Esophagus squamous epithelium (tissue), 5 donors: ENCODE data around the gene AOC2. TPM values are rescaled to one million over a fixed set of nuclear protein-coding genes. Genes with fewer than 3 reads are reported as not detected.

Source experiments
- DNase-seq: peaks from one replicate; lab custom pipeline; 2025; lab: John Stamatoyannopoulos, UW
- H3K27ac ChIP-seq, 4 donors: fragments of 200-600 bp; sonication (generic); one replicate each; pipeline ENCODE4 v1.5.1; 2016 to 2019; ENCODE audit warnings: mild to moderate bottlenecking in 1 of 4
- H3K27me3 ChIP-seq, 4 donors: fragments of 200-600 bp; sonication (generic); 1 replicate in 3 of 4; 2 replicates in 1 of 4; pipeline versions ENCODE4 v1.5.1 to v1.6.0; 2017 to 2021; ENCODE audit warnings: antibody characterized with exemption in 1 of 4
- H3K36me3 ChIP-seq, 3 donors: fragments of 200-600 bp; sonication (generic); one replicate each; pipeline ENCODE4 v1.5.1; 2016 to 2019
- H3K4me1 ChIP-seq, 3 donors: fragments of 200-600 bp; sonication (generic); one replicate each; pipeline ENCODE4 v1.5.1; 2017 to 2019
- H3K4me3 ChIP-seq, 4 donors: fragments of 200-600 bp; sonication (generic); 1 replicate in 3 of 4; 2 replicates in 1 of 4; pipeline ENCODE4 v1.5.1; 2016 to 2019; ENCODE audit warnings: mild to moderate bottlenecking in 2 of 4, moderate library complexity in 1 of 4
- H3K9me3 ChIP-seq, 3 donors: fragments of 200-600 bp; sonication (generic); one replicate each; pipeline ENCODE4 v1.5.1; 2016 to 2019
- POLR2A ChIP-seq, 4 donors: fragments of 450-650 bp; IDR thresholded peaks; one replicate each; pipeline ENCODE4 v1.6.1; 2017; ENCODE audit warnings: antibody characterized with exemption in 4 of 4, mild to moderate bottlenecking in 4 of 4, moderate library complexity in 3 of 4
- WGBS, 2 donors: methylation state at CpG; one replicate each; pipeline ENCODE4 v1.1.5; 2018; 5-methylcytosine and 5-hydroxymethylcytosine counted together
- intact Hi-C: fragments of 100-400 bp; cut with DNase I; formaldehyde crosslinking; loops from one replicate; pipeline ENCODE4 v1.15.0; 2022
- total RNA-seq, 4 donors: library from RNA; depleted of rRNA; stranded (reverse); fragments of >200 nt; gene quantifications; one replicate each; pipeline ENCODE4 v1.1.0, GENCODE V29; 2016
- TF ChIP-seq, protein P1 (sequence below), 6 experiments: fragments of 450-650 bp in 4 of 6; fragments of 200-600 bp in 2 of 6; sonication (generic) in 2 of 6; IDR thresholded peaks; one replicate each; pipeline ENCODE4 v1.5.1; 2016 to 2019; ENCODE audit warnings: antibody characterized with exemption in 6 of 6, mild to moderate bottlenecking in 4 of 6, moderate library complexity in 4 of 6
- donor health status: DM: yes; HTN: yes; CAD: no.

The AOC2 gene
- total RNA-seq, 4 donors from 2014 or later, result 0.61 to 2.1 (median 1.2) TPM

DNA sequence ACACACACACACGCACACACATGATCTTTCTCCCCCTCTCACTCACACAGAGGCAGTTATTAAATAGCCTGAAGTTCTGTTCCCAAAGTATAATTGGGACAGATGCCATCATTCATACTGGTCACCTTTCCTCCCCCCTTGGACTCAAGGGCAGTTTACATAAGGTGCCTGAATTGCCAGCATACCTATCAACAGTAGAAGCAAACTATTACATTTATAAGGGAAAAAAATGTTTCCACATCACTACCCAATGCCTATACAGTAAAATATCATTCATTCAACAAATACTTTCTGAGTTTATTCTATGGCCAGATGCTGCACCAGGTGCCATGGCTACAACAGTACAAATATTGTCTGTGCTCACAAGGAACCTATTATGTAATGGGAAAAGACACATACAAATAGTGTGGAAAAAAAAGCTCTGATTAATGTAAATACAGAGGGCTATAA is 39.4 kb upstream of the AOC2 start:
- no peaks in the 10 kb centered on the region for H3K9me3 ChIP-seq
- WGBS, 2 donors, result 88 to 100% methylated on average over 1 of the region's 1 CpG
- intact Hi-C loops, result no loop called here

DNA sequence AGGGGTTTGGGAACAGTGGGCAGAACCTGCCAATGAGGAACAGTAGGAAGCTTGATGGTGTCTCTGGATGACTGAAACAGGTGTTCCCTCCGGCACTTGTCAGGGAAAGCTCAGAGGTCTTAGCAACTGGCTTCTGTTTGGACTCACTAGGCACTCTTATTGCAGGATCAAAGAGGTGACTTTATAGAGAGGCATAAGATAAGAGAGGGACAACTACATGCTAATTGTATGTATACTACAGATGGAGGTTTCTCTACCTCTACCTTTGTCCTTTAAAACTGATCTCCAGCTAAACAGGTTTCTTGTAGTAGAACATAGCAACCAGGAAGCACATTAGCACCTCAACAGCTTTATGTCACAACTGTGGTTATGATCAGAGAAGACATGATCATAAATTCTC is 38.1 kb upstream of the AOC2 start:
- Histone ChIP-seq H3K27me3 (no peaks in the 10 kb centered on the region), H3K36me3 (peaks cover 0 to 32% (median 5%) of the 10 kb centered on the region in 3 donors), H3K4me3 (no peak overlapping the region), H3K4me1 (no peaks in the 10 kb centered on the region), H3K9me3 (no peaks in the 10 kb centered on the region), H3K27ac (no peak overlapping the region)
- WGBS, 2 donors, result 77 to 95% methylated on average over 1 of the region's 1 CpG
- intact Hi-C loops, result no loop called here
- TF ChIP-seq, protein P1, sequence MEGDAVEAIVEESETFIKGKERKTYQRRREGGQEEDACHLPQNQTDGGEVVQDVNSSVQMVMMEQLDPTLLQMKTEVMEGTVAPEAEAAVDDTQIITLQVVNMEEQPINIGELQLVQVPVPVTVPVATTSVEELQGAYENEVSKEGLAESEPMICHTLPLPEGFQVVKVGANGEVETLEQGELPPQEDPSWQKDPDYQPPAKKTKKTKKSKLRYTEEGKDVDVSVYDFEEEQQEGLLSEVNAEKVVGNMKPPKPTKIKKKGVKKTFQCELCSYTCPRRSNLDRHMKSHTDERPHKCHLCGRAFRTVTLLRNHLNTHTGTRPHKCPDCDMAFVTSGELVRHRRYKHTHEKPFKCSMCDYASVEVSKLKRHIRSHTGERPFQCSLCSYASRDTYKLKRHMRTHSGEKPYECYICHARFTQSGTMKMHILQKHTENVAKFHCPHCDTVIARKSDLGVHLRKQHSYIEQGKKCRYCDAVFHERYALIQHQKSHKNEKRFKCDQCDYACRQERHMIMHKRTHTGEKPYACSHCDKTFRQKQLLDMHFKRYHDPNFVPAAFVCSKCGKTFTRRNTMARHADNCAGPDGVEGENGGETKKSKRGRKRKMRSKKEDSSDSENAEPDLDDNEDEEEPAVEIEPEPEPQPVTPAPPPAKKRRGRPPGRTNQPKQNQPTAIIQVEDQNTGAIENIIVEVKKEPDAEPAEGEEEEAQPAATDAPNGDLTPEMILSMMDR (IDR thresholded peaks at IDR 0.05), result no peak
- no peak for TF ChIP-seq POLR2A (IDR thresholded peaks at IDR 0.05)
- no peak for DNase-seq

More for the DNA sequence above, 39.4 kb upstream of the AOC2 start:
- no peak for TF ChIP-seq POLR2A (IDR thresholded peaks at IDR 0.05)
- TF ChIP-seq, protein P1 (IDR thresholded peaks at IDR 0.05), result no peak
- Histone ChIP-seq H3K4me3 (no peak overlapping the region), H3K27me3 (no peaks in the 10 kb centered on the region), H3K36me3 (peaks cover 0 to 19% (median 0%) of the 10 kb centered on the region in 3 donors), H3K27ac (no peak overlapping the region), H3K4me1 (no peaks in the 10 kb centered on the region)
- DNase-seq, result no peak

DNA sequence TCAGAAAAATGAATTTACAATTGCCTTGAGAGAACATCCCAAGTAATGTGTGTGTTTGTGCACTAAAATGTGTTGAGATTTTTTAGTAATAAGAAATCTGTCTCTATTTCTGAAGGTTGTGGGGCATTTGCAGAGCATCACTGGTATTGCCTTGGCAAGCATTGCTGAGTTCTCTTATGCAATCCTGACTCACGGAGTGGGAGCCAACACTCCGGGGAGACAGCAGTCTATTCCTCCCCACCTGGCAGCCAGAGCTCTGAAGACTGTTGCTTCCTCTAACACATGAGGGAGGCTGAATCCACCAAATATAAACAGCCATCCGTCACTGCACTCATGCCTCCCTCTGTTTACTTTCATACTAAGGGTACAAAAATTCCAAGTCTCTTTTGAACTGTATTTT is 35.1 kb upstream of the AOC2 start:
- no peaks in the 10 kb centered on the region for H3K9me3 ChIP-seq
- no peak for TF ChIP-seq POLR2A (IDR thresholded peaks at IDR 0.05)
- TF ChIP-seq, protein P1 (IDR thresholded peaks at IDR 0.05), result no peak
- H3K4me1 ChIP-seq, result no peaks in the 10 kb centered on the region
- peaks cover 4 to 61% (median 13%) of the 10 kb centered on the region in 3 donors for H3K36me3 ChIP-seq
- no peak overlapping the region for H3K4me3 ChIP-seq
- intact Hi-C loops, result no loop called here
- H3K27me3 ChIP-seq, result no peaks in the 10 kb centered on the region
- H3K27ac ChIP-seq, result peak overlapping the region in 2 of 4 donors; percentile 10 to 14
- DNase-seq, result no peak
- WGBS, 2 donors, result 20 to 23% methylated on average over 3 of the region's 3 CpGs

DNA sequence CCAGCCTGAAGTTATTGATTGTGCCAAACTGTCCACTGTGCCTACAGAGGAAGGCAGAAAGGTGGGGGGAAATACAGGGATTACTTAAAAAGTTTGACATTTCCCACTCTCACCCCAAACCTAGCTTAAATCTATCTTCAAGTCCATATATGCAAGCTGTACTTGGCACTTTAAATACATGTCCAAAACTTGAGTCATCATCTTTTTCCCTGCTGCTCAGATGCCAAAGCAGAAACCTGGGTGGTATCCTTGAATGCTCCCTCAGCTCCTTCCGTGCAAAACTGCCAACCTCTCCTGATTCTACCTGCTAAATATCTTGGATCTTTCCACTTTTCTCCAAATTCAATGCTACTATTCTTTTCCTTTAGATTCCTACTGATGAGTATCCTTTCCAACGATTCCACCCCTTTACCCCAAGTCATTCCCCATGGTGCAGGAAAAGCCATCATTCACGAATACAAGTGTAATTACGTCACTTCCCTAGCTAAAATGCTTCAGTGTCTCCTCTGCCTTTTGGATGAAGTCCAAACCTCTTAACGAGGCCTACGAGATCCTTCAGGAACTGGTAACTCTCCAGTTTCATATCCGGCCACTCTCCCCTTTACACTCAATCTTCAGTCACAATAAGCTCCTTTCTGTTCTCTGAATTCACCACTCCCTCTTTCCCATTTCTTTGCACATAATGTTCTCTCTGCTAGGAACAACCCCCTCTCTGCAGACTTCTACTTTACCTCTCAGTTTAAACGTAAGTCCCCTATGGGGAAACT is 29.6 kb upstream of the AOC2 start:
- TF ChIP-seq, protein P1 (IDR thresholded peaks at IDR 0.05), result no peak
- intact Hi-C loops, result loop anchor here (10.0 kb wide), 1 partner anchor 100 kb away; no protein-coding TSS in a partner anchor
- DNase-seq, result no peak
- H3K9me3 ChIP-seq, result no peaks in the 10 kb centered on the region
- H3K27ac ChIP-seq, result no peak overlapping the region
- H3K4me3 ChIP-seq, result no peak overlapping the region
- WGBS, 2 donors, result 62 to 65% methylated on average over 8 of the region's 8 CpGs
- no peaks in the 10 kb centered on the region for H3K27me3 ChIP-seq
- no peaks in the 10 kb centered on the region for H3K4me1 ChIP-seq
- H3K36me3 ChIP-seq, result peaks cover 18 to 99% (median 48%) of the 10 kb centered on the region in 3 donors

- intact Hi-C loops, result loop anchor here (10.0 kb wide), 1 partner anchor 103 kb away; no protein-coding TSS in a partner anchor
These were observed 26.5 kb upstream of the AOC2 start for GRCh38 chr17:42817866-42818265.

More at GRCh38 chr17:42817866-42818265, 26.5 kb upstream of the AOC2 start:
- Histone ChIP-seq H3K36me3 (peaks cover 18 to 99% (median 38%) of the 10 kb centered on the region in 3 donors), H3K4me1 (peaks cover 3 to 11% (median 6%) of the 10 kb centered on the region in 3 donors), H3K4me3 (no peak overlapping the region), H3K27me3 (no peaks in the 10 kb centered on the region), H3K9me3 (no peaks in the 10 kb centered on the region), H3K27ac (no peak overlapping the region)
- WGBS, 2 donors, result 46 to 67% methylated on average over 1 of the region's 1 CpG
- DNase-seq, result no peak
- TF ChIP-seq POLR2A (IDR thresholded peaks at IDR 0.05), result no peak
- TF ChIP-seq, protein P1 (IDR thresholded peaks at IDR 0.05), result no peak
